Measurements from ENCODE around the gene PCGF3.
A peak's percentile ranks its signal among the peaks of the same experiment; 100 is the strongest.

PCGF3 gene

DNA sequence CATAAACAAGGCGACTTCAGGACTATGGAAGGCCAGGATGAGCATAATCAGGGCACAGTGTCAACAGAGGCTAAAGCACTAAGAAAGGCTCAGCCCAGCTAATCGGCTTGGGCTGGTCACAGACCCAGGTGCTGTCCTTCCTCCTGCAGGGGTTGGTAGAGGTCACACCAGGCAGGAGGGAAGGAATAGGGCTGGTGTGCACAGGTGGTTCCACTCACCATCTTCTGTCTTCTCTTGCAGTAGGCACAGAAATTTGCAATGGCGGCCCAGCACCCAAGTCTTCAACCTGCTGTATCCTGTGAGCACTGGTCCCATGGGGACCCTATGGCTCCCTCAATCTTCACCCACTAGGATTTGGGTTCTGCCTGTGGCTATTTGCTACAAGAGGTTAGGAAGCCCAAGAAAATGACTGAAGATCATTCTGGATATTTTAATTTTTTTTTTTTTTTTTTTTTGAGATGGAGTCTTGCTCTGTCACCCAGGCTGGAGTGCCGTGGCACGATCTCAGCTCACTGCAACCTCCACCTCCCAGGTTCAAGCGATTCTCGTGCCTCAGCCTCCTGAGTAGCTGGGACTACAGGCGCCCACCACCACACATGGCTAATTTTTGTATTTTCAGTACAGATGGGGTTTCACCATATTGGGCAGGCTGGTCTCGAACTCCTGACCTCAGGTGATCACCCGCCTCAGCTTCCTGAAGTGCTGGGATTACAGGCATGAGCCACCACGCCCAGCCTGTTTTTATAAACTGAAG, 35.6 kb upstream of the PCGF3 start:
- DNase-seq: peak; percentile 79

DNA sequence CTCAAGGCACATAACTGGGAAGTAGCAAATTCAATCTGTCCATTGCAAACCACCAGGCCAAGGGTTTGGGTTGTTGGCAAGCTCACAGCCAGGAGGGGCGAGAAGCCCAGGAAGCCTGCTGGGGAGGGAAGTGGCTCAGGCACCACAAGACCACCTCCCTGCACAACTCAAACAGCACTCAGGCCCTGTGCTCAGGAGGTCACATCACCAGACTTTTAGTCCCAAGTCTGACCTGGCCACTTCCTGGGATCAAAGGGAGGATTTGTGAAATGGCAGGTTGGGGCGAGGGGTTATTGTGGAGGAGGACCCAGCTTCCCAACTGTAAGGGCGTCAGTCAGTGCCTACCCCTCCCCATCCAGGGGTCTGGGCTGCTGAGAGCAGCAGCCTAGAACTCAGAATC, 33.9 kb upstream of the PCGF3 start:
- DNase-seq: no peak

DNA sequence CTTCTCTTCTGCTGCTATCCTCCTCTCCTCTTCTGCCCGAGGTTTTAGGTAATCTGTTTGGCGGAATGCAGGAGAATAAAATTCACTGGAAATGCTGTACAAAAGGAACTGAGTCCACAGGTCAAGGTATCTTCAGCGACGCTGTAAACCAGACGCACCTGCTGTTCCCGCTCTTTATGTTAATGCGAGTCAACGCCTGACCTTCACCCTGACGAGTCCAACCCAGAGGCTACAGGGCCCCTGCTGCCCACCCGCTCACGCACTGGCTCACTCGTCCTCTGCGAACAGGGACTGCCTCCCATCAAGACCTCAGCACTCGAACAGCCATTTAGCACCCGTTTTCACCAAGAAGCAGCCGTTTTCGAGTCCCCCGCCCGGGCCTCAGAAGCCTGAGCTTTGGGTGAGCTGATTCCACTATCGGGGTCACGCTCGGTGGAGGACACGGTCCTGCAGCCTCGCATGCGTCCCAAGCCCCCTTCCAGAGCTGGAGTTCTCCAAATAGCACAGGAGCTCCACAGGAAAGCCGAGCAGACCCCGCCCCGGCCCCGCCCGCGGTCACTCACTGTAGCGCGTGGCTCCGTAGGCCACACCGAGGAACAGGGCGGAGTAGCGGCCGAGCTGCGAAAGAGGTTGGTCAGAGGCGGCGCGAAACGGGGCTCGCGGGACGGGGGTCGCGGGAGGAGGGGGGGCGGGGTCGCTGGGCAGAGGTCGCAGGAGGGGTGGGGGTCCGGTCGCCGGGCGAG, 32.1 kb upstream of the PCGF3 start:
- no peak for DNase-seq

GRCh38 chr4:674172-675035, 31.2 kb upstream of the PCGF3 start, which contains the start of the genes ATP5ME and MYL5:
TSS of gene ATP5ME (minus strand) at chr4:674276. CDS start at chr4:674247, 29 bp downstream.
TSS of gene MYL5 (plus strand) at chr4:674542. CDS start at chr4:678027, 3,485 bp downstream.
- peak; percentile 95 for DNase-seq

- DNase-seq: no peak
Measured at GRCh38 chr4:675036-675882, 30.4 kb upstream of the PCGF3 start.

DNA sequence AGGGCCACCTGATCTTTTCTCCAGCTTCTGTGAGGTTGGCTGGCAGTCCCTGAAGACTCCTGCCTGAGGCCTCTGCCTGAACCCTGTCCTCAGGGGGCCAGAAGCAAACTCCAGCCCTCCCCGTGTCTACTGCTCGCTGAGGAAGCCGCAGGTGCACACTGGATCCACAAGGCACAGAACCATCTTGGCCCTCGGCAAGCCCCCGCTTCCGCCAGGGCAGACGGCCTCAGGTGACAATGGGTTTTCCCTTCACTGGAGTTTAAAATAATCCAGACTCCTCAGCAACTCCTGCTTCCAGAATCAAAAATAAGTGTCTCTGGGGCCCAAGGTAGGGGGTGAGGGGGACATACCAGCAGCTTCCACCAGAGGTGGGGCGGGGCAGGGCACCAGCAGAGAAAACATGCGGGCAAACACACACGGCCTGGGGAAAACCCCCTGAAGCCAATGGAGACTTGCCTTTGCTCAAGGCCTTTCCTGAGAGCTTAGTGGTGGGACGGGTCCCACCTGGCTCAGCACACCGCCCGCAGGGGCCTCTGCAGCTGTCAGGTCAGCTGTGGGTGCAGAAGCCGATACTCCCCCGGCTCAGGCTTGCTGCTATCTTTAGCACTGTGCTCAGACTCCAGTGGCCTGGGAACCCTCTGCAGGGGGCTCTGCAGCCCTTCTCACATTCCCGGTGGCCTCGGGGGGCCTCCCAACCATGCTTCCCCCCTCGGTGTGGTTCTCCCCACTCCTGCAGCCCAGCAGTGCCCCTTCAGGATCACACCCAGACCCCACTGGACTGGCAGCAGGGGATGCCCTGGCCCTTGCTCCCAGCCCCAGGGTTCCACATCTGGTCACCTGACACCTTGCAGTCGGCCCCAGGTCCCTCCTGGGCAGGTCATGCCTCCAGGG, 29.4 kb upstream of the PCGF3 start:
- no peak for DNase-seq

GRCh38 chr4:676871-677235, 28.8 kb upstream of the PCGF3 start:
- no peak for DNase-seq

GRCh38 chr4:677431-678293, 28.0 kb upstream of the PCGF3 start:
- DNase-seq: no peak

DNA sequence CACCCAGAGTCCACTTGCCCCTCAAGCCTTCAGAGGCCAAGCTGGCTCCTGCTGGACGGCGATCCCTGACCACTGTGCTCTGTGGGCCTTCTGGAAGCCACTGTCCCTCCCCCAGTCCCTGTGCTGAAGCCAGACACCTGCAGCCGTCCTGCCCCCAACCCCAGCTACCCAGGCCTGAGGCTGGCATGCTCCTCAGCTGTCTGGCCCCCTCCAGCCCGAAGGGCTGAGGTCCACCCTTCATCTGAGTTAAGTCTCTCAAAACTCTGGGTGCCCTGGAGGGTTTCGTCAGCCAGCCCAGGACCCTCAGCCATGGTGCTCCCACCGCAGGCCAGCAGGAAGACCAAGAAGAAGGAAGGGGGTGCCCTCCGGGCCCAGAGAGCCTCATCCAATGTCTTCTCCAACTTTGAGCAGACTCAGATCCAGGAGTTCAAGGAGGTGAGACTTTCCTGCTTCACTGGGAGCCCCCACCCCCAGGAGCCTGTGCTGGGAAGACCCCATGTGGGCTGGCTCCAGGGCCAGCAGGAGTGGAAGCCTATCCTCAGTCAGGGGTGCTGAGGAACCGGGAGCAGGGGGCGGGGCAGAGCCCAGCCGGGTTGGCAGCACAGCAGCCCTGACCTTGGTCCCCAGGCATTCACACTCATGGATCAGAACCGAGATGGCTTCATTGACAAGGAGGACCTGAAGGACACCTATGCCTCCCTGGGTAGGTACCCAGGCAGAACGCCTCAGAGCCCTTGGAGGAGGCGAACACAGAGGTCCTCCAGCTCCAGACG, 27.1 kb upstream of the PCGF3 start:
- no peak for DNase-seq

DNA sequence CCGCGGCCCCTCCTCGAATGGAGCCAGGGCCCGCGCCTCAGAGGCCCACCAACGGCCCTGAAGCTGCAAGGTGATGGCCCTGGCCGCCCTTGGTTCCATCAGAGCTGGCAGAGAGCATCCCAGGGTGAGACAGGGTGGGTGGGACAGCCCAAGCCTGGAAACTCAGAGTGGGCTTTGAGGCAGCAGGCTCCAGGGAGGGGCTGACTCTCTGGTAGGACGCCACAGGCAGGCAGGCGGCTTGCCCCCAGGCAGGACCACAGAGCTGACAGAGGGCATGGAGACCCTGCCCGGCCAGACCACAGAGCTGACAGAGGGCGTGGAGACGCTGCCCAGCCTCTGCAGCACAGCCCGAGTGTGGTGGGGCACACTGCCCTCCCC, 26.5 kb upstream of the PCGF3 start:
- DNase-seq: no peak

DNA sequence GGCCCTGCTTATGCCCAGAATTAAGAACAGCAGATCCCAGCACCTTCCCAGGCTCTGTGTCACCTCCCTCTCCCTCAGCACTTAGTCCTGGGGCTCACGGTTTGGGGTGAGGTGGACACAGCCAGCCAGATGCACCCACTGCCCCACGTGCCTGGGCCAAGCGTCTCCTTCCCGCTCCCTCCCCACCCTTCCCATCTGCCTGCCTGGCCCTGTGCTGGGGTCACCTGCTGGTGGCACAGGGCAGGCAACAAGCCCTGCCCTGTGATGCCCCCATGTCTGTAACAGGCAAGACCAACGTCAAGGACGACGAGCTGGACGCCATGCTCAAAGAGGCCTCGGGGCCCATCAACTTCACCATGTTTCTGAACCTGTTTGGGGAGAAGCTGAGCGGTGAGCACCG, 26.0 kb upstream of the PCGF3 start:
- no peak for DNase-seq

DNA sequence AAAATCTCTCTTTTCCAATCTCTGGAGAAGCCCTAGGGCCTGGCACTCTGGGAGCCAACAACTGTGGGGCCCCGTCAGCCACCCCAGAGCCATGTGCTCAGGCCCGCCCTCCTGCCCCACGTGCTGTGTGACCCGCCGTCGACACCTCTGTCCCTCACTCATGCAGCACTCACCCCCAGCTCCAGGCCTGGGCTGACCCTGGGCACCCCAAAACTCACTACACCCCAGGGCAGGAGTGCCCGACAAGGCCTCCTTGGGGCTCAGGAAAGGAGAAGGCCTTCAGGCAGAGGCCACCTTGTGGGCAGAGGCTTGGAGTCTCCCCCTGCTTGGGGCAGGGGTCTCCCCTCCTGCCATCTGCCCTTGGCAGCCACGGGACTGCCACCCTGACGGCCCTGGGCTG, 25.5 kb upstream of the PCGF3 start:
- no peak for DNase-seq

- no peak for DNase-seq
Measured at GRCh38 chr4:680551-680927, 25.1 kb upstream of the PCGF3 start.

DNA sequence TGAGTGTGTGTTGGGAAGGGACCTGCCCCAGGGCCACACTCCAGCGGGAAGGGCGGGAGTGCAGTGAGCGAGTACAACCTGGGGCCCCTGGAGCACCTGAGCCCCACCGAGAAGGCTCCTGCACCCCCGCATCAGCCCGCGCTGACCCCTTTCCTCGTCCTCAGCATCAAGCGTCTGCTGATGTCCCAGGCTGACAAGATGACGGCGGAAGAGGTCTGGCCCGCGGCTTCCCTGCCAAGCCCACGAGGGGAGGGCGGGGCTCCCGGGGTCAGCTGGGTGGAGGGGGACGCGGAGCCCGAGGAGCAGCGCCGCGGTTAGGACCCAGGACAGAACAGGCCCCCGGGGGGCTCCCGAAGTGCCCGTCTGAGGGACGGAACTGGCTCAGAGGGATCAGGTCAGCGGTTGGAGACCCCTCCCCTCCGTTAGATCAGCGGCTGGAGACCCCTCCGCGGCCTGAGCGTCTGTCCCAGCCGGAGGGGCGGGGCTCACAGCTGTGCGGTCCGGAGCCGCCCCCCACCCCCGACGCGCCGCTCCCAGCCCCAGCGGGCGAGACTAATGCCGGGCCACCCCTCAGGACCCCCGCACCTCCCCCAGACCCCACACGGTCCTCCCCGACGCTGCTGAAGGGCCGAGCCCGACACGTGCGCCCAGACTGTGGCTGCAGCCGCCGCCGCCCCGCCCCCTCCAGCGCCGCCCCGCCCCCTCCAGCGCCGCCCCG, 24.5 kb upstream of the PCGF3 start:
- peak; percentile 68 for DNase-seq

DNA sequence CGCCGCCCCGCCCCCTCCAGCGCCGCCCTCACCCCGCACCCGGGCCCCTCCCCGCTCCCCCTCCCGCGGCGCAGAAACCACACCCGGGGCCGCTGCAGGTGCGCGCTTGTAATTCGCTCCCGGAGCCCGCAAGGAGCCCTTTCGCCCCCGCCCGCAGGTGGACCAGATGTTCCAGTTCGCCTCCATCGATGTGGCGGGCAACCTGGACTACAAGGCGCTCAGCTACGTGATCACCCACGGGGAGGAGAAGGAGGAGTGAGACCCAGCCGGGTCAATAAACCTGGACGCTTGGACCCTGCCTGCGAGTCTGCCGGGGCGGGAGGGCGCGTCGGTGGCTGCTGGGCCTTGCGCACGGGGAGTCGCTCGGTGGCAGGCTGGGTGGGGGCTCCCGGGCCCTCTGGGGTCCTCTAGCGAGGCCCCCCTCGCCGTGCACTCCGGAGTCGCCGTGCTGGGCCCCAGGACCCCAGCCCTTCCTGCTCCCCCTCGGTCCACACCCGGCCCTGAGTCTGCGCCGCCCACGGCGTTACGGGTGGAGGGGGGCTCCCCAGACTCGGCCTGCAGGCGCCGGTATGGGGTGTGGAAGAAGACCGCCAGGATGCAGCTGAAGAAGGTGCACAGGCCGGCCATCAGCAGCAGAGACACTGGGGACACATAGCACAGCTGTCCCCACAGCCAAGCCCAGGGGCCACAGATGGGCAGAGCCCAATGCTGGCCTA, 23.7 kb upstream of the PCGF3 start:
- DNase-seq: peak; percentile 63

DNA sequence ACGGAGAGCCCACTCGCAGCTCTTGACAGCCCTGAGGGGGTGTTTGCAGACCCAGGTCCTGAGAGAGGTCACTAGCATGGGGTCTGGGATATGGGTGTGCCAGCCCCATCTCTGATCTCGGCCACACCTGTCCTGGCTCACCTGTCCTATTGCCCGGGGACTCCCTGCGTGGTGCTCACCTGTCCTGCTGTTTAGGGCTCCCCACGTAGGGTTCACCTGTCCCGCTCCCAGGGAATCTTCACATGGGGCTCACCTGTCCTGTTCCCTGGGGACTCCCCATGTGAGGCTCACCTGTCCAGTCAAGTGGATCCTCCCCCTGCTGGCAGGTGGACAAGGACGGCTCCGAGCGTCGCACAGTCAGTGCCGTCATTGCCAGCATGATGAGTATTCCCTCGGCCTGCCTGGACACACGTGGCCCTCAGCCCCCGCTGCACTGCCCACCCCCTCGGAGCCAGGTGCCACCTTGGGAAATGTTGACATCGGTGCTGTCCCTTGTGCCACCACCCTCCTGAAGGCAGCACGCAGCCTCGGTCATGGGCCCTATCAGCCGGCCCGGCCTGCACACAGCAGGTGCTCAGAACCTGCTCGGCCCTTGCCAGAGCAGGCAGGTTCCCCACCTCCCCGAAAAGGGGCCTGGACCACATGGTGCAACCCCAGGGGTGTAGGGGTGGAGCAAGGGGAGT, 23.0 kb upstream of the PCGF3 start:
- no peak for DNase-seq

DNA sequence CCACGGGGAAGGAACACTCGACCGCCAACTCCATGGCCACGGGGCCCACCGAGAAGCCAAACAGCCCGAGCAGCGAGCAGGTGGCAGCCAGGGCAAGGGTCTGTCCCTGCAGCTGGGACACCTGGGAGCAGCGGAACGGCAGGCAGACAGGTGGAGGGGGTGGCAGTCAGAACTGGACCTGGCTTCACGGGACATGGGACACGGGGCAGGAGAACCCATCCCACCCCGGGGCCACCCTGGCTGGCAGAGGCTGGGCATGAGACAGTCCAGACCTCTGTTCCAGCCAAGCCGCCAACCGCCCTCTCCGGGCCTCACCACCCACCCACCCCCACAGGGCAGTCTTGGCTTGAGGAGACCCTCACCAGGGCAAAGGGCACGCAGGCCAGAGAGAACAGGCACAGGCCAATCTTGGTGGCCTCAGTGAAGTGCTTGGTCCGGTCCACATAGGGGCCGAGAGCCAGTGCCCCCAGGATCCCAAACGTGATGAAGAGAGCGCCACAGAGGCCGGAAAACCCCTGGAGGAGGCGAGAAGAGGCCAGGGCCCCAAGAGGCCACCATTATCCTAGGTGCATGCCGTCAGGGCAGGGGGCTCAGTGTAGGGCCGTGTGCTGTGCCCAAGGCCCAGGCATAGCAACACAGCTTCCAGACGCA, 22.3 kb upstream of the PCGF3 start:
- DNase-seq: no peak
